Karpas-422 (cell line): ENCODE results near the gene RFX4. TPM values are rescaled to one million over a fixed set of nuclear protein-coding genes. Genes with fewer than 3 reads are reported as not detected.

Experiments used
- DNase-seq: peaks from one replicate; pipeline ENCODE4 v3.0.0-alpha.2; 2015
- H2AFZ ChIP-seq: fragments of 200-600 bp; sonication (generic); 2 replicates; pipeline ENCODE4 v1.6.1; 2014; ENCODE audit warnings: antibody characterized with exemption, low read length, mixed read lengths
- H3K27ac ChIP-seq: fragments of 200-600 bp; sonication (generic); 2 replicates; pipeline ENCODE4 v1.5.1; 2014; ENCODE audit warnings: mild to moderate bottlenecking, low read length, moderate library complexity
- H3K27me3 ChIP-seq: fragments of 200-600 bp; sonication (generic); 2 replicates; pipeline ENCODE4 v1.6.1; 2014; ENCODE audit warnings: low read length, mixed read lengths
- H3K36me3 ChIP-seq: fragments of 200-600 bp; sonication (generic); 2 replicates; pipeline ENCODE4 v1.6.1; 2014; ENCODE audit warnings: low read length, mixed read lengths; ENCODE audit not compliant: insufficient read depth
- H3K4me1 ChIP-seq: fragments of 200-600 bp; sonication (generic); 2 replicates; pipeline ENCODE4 v1.6.1; 2014; ENCODE audit warnings: mild to moderate bottlenecking, low read length, mixed read lengths
- H3K4me2 ChIP-seq: fragments of 200-600 bp; sonication (generic); 2 replicates; pipeline ENCODE4 v1.6.1; 2014; ENCODE audit warnings: low read length, low read depth, mild to moderate bottlenecking; ENCODE audit not compliant: poor library complexity, severe bottlenecking
- H3K4me3 ChIP-seq: fragments of 200-600 bp; sonication (generic); 2 replicates; pipeline ENCODE4 v1.5.1; 2014; ENCODE audit warnings: mild to moderate bottlenecking, antibody characterized with exemption, low read length, mixed read lengths
- H3K79me2 ChIP-seq: fragments of 200-600 bp; sonication (generic); 2 replicates; pipeline ENCODE4 v1.6.1; 2014; ENCODE audit warnings: mild to moderate bottlenecking, low read length, mixed read lengths
- H3K9ac ChIP-seq: fragments of 200-600 bp; sonication (generic); 2 replicates; pipeline ENCODE4 v1.6.0; 2014; ENCODE audit warnings: low read length
- H3K9me2 ChIP-seq: fragments of 200-600 bp; sonication (generic), shearing (Covaris generic); replicated peaks from 2 replicates; pipeline ENCODE4 v1.6.0; 2014; ENCODE audit warnings: mild to moderate bottlenecking, low read length, moderate library complexity; ENCODE audit not compliant: insufficient read depth
- H3K9me3 ChIP-seq: fragments of 300-700, 200-600 bp; sonication (generic); 2 replicates; pipeline ENCODE4 v1.6.1; 2014; ENCODE audit warnings: low read length, mixed read lengths
- H4K20me1 ChIP-seq: fragments of 200-600 bp; sonication (generic); 2 replicates; pipeline ENCODE4 v1.6.1; 2014; ENCODE audit warnings: mild to moderate bottlenecking, antibody characterized with exemption, low read length, low read depth; ENCODE audit not compliant: insufficient read depth
- total RNA-seq: library from RNA; depleted of rRNA; stranded (reverse); fragments of >200 nt; shearing (Covaris generic); gene quantifications from 2 replicates; pipeline ENCODE4 v1.2.3, GENCODE V29; 2014; ENCODE audit warnings: low replicate concordance

Gene RFX4
- total RNA-seq, 1 experiment from 2014 or later: not detected

DNA sequence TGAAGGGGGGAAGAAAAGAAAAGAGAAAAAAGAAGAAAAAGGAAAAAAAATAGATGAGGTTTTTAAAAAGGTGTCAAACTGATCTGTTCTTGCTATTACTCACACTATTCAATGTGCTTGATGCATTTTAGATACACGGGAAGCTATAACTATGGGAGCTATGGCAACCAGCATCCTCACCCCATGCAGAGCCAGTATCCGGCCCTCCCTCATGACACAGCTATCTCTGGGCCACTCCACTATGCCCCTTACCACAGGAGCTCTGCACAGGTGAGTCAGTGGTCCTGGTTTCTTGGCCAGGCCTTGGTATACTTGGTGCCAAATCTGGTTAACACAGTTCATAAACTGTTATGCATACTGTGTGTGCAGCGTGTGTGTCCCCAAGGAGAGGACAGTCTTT is 167.7 kb downstream of the RFX4 start:
- H3K9ac ChIP-seq: no peak overlapping the region
- H3K36me3 ChIP-seq: no peaks in the 10 kb centered on the region
- no peak overlapping the region for H2AFZ ChIP-seq
- H3K4me2 ChIP-seq: no peak overlapping the region
- H3K4me3 ChIP-seq: no peak overlapping the region
- DNase-seq: no peak
- H3K27me3 ChIP-seq: no peaks in the 10 kb centered on the region
- H3K27ac ChIP-seq: no peak overlapping the region
- no peaks in the 10 kb centered on the region for H4K20me1 ChIP-seq
- no peaks in the 10 kb centered on the region for H3K9me3 ChIP-seq
- no peaks in the 10 kb centered on the region for H3K9me2 ChIP-seq
- H3K79me2 ChIP-seq: no peaks in the 10 kb centered on the region
- peaks cover 16% of the 10 kb centered on the region for H3K4me1 ChIP-seq

DNA sequence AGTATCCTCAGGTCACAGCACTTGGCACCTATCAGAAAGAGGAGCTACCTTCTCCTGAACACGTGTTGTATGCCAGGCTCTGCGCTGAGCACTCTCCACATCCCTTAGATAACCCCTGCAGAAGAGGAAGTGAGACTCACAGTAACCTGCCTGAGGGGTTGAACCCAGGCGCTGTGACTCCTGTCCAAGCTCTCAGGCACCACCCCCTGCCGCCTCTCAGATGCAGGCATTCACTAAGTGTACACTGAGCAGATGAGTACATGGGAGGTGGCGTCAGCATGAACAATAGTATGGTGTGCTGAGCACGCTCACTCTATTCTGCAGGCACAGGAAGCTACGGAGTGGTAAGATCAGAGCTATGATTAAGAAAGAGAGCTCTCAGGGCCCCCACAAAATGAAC is 170.7 kb downstream of the RFX4 start:
- Histone ChIP-seq H3K27me3 (no peaks in the 10 kb centered on the region), H3K9me3 (no peaks in the 10 kb centered on the region), H3K4me3 (no peak overlapping the region; the same call in 1 of the 2 replicates), H3K9me2 (no peaks in the 10 kb centered on the region), H3K27ac (no peak overlapping the region), H3K36me3 (no peaks in the 10 kb centered on the region), H3K4me1 (peaks cover 23% of the 10 kb centered on the region), H3K4me2 (peak overlapping the region; percentile 45), H2AFZ (peak overlapping the region; percentile 22; the same call in 1 of the 2 replicates), H3K9ac (no peak overlapping the region), H4K20me1 (no peaks in the 10 kb centered on the region), H3K79me2 (no peaks in the 10 kb centered on the region)
- peak; percentile 86 for DNase-seq

DNA sequence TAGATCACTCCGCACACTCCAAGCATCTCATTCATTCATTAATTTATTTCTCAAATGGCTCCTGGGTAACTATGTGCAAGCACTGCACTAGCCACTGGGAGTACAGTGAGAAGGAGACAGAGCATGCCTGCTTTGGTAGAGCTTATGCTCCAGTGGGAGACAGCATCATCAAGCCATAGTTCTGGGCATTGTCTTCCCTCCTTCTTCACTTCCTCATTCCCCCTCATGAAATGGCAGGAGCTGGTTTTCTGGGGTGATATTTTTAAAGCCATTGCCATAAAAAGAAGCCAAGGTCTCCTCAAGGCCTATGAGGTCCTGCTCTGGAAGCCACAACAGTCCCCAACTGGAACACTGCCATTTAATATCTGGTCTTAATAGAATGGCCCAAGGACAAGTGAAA is 171.5 kb downstream of the RFX4 start:
- no peak overlapping the region for H3K27ac ChIP-seq
- no peaks in the 10 kb centered on the region for H4K20me1 ChIP-seq
- H3K9me3 ChIP-seq: no peaks in the 10 kb centered on the region
- H2AFZ ChIP-seq: no peak overlapping the region
- H3K4me2 ChIP-seq: no peak overlapping the region
- no peaks in the 10 kb centered on the region for H3K36me3 ChIP-seq
- peaks cover 29% of the 10 kb centered on the region for H3K4me1 ChIP-seq
- no peaks in the 10 kb centered on the region for H3K27me3 ChIP-seq
- no peaks in the 10 kb centered on the region for H3K79me2 ChIP-seq
- peak; percentile 12 for DNase-seq
- H3K9ac ChIP-seq: no peak overlapping the region
- H3K9me2 ChIP-seq: no peaks in the 10 kb centered on the region
- H3K4me3 ChIP-seq: no peak overlapping the region

DNA sequence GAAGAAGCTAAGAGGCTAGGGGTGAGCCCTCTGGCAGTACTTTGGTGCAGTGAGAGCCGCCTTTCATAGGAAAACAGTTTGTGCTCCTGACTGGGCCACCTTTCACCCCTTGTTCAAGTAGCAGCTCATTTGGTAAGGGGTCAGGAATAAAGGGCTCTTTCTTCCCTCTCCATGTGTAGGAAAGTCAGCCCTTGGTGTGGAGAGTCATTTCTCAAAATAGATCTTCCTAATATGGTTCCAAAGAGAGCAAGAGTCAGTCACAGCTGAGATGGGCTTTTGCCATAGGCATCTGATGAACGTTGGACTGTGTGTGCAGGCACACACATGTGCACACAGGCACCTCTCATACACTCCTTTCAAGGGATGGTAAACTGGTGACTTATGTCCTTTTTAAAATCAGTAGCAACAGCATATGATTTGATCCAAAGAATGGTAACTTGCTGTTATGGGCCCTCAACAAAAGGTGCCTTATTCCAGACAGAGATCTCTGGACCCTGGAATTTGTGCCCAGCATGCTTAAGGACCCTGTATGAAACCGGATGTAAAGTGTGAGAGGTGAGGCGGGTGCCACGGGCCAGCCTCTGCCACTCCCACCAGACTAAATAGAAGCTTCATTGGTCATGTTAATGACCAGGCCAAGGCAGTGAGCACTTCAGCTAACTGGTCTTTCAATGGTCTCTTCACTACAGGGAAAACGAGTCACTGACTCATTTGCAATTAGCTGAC is 175.0 kb downstream of the RFX4 start:
- Histone ChIP-seq H3K9me2 (no peaks in the 10 kb centered on the region), H3K9me3 (no peaks in the 10 kb centered on the region), H2AFZ (no peak overlapping the region), H4K20me1 (no peaks in the 10 kb centered on the region), H3K4me1 (peaks cover 62% of the 10 kb centered on the region), H3K36me3 (no peaks in the 10 kb centered on the region), H3K4me3 (no peak overlapping the region), H3K9ac (no peak overlapping the region), H3K4me2 (no peak overlapping the region), H3K79me2 (no peaks in the 10 kb centered on the region), H3K27ac (no peak overlapping the region), H3K27me3 (no peaks in the 10 kb centered on the region)
- no peak for DNase-seq

DNA sequence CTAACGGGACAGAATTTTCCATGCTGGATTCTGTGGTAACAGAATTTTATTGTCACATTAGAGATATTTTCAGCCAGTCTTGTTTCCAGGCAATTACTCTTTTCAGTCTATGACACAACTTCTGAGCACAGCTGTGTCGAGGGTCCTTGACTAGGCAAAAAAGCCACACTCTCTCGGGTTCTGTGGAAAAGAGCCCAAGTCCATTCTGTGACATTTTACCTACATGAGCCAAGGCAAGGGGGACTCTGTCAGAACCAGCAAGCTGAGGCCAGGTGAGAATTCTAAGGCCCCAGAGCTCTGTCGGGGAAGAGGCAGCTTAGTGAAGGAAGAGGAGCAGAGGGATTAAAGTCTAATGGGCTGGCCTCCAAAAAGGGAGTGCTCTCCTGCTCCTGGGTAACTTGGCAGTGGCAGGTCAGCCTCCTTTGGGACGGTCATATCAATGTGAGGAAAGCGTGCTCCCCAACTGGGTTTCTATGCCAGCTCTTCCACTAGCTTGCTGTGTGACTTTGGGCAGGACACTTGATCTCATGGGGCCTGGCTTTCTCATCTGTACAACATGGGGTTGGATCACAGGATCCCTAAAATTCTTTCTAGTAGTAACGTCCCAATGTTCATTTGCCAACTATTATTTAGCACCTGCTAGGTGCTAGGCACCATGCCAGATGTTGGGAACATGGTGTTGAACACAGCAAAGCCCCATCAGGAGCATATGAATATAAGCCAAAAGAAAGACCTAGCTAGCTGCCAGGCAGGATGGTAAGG is 175.7 kb downstream of the RFX4 start:
- no peaks in the 10 kb centered on the region for H3K36me3 ChIP-seq
- no peak for DNase-seq
- H3K79me2 ChIP-seq: no peaks in the 10 kb centered on the region
- no peak overlapping the region for H2AFZ ChIP-seq
- H3K27ac ChIP-seq: no peak overlapping the region
- H3K9me2 ChIP-seq: no peaks in the 10 kb centered on the region
- peaks cover 62% of the 10 kb centered on the region for H3K4me1 ChIP-seq
- H3K27me3 ChIP-seq: no peaks in the 10 kb centered on the region
- no peak overlapping the region for H3K9ac ChIP-seq
- H4K20me1 ChIP-seq: no peaks in the 10 kb centered on the region
- no peak overlapping the region for H3K4me3 ChIP-seq
- no peaks in the 10 kb centered on the region for H3K9me3 ChIP-seq
- no peak overlapping the region for H3K4me2 ChIP-seq

DNA sequence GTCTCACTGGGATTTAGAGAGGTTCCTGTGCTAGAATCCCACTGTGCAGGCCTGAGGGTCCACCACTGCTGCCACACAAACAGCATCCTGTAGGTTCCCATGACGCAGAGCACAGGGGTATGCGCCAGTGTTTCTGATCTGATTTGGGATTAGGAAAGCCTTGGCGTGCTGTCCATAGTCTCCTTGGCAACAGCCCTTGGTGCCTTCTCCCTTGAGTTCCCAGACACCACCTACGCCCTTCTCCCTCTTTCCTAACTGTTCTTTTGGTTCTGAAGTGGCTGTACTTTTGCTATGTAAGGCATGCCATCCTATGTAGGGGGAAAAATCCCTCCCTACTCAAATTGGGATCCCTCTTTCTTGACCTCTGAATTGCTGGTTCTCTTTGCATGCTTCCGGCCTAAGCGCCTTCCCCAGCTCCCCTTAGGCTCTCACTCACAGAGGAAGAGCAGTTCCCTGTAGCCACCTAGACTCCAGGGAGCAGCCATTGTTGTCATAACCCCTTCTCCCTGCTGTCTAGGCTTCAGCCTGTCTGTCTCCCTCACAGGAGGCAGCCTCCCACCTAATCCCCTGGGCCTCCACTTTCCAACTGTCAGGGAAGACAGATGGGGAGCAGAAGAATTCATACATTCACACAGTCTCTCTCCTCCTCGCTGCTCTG is 176.9 kb downstream of the RFX4 start:
- Histone ChIP-seq H4K20me1 (no peaks in the 10 kb centered on the region), H2AFZ (peak overlapping the region; percentile 21; the same call in 1 of the 2 replicates), H3K36me3 (no peaks in the 10 kb centered on the region), H3K4me2 (peak overlapping the region; percentile 72), H3K27ac (peak overlapping the region; percentile 84), H3K9me3 (no peaks in the 10 kb centered on the region), H3K4me3 (peak overlapping the region; percentile 61), H3K27me3 (no peaks in the 10 kb centered on the region), H3K9ac (peak overlapping the region; percentile 67), H3K9me2 (no peaks in the 10 kb centered on the region), H3K79me2 (no peaks in the 10 kb centered on the region), H3K4me1 (peaks cover 57% of the 10 kb centered on the region)
- DNase-seq: no peak

DNA sequence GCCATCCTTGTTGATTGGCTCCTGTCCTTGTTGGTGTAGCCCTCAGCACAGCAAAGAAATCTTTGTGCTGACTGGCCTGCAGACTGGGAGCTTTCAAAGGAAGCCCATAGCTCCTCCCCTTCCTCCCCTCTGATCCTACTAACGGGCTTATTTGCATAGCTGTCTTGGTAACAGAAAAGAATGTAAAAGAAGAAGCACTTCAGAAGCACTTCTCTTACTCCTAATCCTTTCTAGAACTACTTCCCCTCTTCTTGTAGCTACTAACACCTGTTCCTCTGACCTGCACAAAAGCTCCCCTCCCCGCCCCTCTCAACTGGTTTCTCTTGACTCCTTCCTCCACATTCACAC is 177.4 kb downstream of the RFX4 start:
- no peaks in the 10 kb centered on the region for H3K9me3 ChIP-seq
- H4K20me1 ChIP-seq: no peaks in the 10 kb centered on the region
- peak overlapping the region; percentile 21; the same call in 1 of the 2 replicates for H2AFZ ChIP-seq
- H3K27me3 ChIP-seq: no peaks in the 10 kb centered on the region
- peak overlapping the region; percentile 84 for H3K27ac ChIP-seq
- H3K9me2 ChIP-seq: no peaks in the 10 kb centered on the region
- H3K4me3 ChIP-seq: peak overlapping the region; percentile 61
- H3K4me2 ChIP-seq: peak overlapping the region; percentile 72
- no peaks in the 10 kb centered on the region for H3K79me2 ChIP-seq
- peak overlapping the region; percentile 67 for H3K9ac ChIP-seq
- peaks cover 57% of the 10 kb centered on the region for H3K4me1 ChIP-seq
- peak; percentile 94 for DNase-seq
- H3K36me3 ChIP-seq: no peaks in the 10 kb centered on the region

DNA sequence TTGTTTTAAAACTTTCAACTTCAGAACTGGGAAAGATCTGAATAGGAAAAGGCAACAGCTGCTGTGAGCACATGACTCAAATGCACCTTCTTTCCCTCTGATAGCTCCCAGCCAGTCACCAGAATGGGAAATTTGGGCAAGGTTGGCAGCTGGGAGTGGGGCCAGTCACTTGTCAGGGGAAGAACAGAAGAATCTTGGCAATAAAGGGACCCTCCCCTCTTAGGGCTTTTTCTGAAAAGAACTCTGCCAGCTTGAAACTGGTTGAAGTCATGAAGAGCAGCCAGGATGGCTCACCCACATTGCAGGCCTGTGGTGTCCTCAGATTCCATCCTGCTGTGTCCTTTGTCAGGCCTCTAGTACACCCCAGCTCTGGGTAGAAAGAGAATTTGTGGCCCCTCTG is 181.4 kb downstream of the RFX4 start:
- no peak overlapping the region for H3K9ac ChIP-seq
- no peak overlapping the region for H3K4me3 ChIP-seq
- no peak overlapping the region for H3K27ac ChIP-seq
- H3K9me2 ChIP-seq: no peaks in the 10 kb centered on the region
- H3K4me1 ChIP-seq: peaks cover 45% of the 10 kb centered on the region
- no peak overlapping the region for H2AFZ ChIP-seq
- H3K27me3 ChIP-seq: no peaks in the 10 kb centered on the region
- DNase-seq: no peak
- no peaks in the 10 kb centered on the region for H3K9me3 ChIP-seq
- no peaks in the 10 kb centered on the region for H3K79me2 ChIP-seq
- no peaks in the 10 kb centered on the region for H4K20me1 ChIP-seq
- no peaks in the 10 kb centered on the region for H3K36me3 ChIP-seq
- no peak overlapping the region for H3K4me2 ChIP-seq
